SU-DHL-6 (cell line): Measurements from ENCODE around the gene IL1A.

Source experiments
- H2AFZ ChIP-seq: fragments of 200-600 bp; sonication (generic); 2 replicates; pipeline ENCODE4 v1.6.1; 2014; ENCODE audit warnings: low read depth, mild to moderate bottlenecking, moderate library complexity, mixed read lengths, antibody characterized with exemption, low read length; ENCODE audit not compliant: severe bottlenecking
- H3F3A ChIP-seq: fragments of 200-600 bp; shearing (Covaris generic); 2 replicates; pipeline ENCODE4 v1.6.0; 2016; ENCODE audit warnings: antibody characterized with exemption, mild to moderate bottlenecking; ENCODE audit not compliant: insufficient read depth
- H3K27ac ChIP-seq: fragments of 200-600 bp; sonication (generic); 2 replicates; pipeline ENCODE4 v1.5.1; 2016; ENCODE audit warnings: low read depth, mild to moderate bottlenecking, low read length, moderate library complexity, mixed read lengths
- H3K27me3 ChIP-seq: fragments of 200-600 bp; sonication (generic), shearing (Covaris generic); 2 replicates; pipeline ENCODE4 v1.6.0; 2014; ENCODE audit warnings: mild to moderate bottlenecking, low read length
- H3K36me3 ChIP-seq: fragments of 200-600 bp; sonication (generic); 2 replicates; pipeline ENCODE4 v1.6.1; 2014; ENCODE audit warnings: mild to moderate bottlenecking, low read length, mixed read lengths
- H3K4me2 ChIP-seq: fragments of 300-600, 200-600 bp; shearing (Covaris generic), sonication (generic); 2 replicates; pipeline ENCODE4 v1.6.0; 2014; ENCODE audit warnings: low read length, low read depth, mild to moderate bottlenecking; ENCODE audit not compliant: poor library complexity, severe bottlenecking
- H3K4me3 ChIP-seq: fragments of 200-600 bp; sonication (generic); 2 replicates; pipeline ENCODE4 v1.5.1; 2014; ENCODE audit warnings: antibody characterized with exemption, low read length, mild to moderate bottlenecking, mixed read lengths; ENCODE audit not compliant: insufficient read depth, poor library complexity, severe bottlenecking
- H3K79me2 ChIP-seq: fragments of 200-600 bp; sonication (generic); 2 replicates; pipeline ENCODE4 v1.6.1; 2014; ENCODE audit warnings: mild to moderate bottlenecking, low read length, moderate library complexity; ENCODE audit not compliant: insufficient read depth
- H3K9ac ChIP-seq: fragments of 200-600 bp; sonication (generic); 2 replicates; pipeline ENCODE4 v1.7.0; 2014; ENCODE audit warnings: mild to moderate bottlenecking, low read length
- H3K9me2 ChIP-seq: fragments of 200-600 bp; sonication (generic); replicated peaks from 2 replicates; pipeline ENCODE4 v1.6.1; 2014; ENCODE audit warnings: low read length; ENCODE audit not compliant: insufficient read depth
- H3K9me3 ChIP-seq: fragments of 200-600 bp; sonication (generic); 2 replicates; pipeline ENCODE4 v1.6.1; 2014; ENCODE audit warnings: low read length, mixed read lengths; ENCODE audit not compliant: insufficient read depth
- H4K20me1 ChIP-seq: fragments of 200-600 bp; sonication (generic); 2 replicates; pipeline ENCODE4 v1.6.1; 2014; ENCODE audit warnings: low read depth, mild to moderate bottlenecking, antibody characterized with exemption, low read length, moderate library complexity, mixed read lengths
- EZH2phosphoT487 ChIP-seq: fragments of 200-600 bp; sonication (generic), shearing (Covaris generic); conservative IDR thresholded peaks from 2 replicates; pipeline ENCODE4 v1.6.1; 2018; ENCODE audit warnings: mild to moderate bottlenecking, antibody characterized with exemption, low read length, moderate library complexity, mixed read lengths
- TF ChIP-seq, protein P1 (sequence below): fragments of 200-600 bp; sonication (generic); IDR thresholded peaks from one replicate; pipeline ENCODE4 v1.5.1; 2017; ENCODE audit warnings: antibody characterized with exemption, mild to moderate bottlenecking, low read length, moderate library complexity; ENCODE audit not compliant: insufficient read depth, poor library complexity, severe bottlenecking

Gene IL1A

GRCh38 chr2:112726487-112727190, 57.7 kb downstream of the IL1A start:
- Histone ChIP-seq H3K9ac (no peak overlapping the region), H3K27me3 (no peaks in the 10 kb centered on the region)
- TF ChIP-seq, protein P1, sequence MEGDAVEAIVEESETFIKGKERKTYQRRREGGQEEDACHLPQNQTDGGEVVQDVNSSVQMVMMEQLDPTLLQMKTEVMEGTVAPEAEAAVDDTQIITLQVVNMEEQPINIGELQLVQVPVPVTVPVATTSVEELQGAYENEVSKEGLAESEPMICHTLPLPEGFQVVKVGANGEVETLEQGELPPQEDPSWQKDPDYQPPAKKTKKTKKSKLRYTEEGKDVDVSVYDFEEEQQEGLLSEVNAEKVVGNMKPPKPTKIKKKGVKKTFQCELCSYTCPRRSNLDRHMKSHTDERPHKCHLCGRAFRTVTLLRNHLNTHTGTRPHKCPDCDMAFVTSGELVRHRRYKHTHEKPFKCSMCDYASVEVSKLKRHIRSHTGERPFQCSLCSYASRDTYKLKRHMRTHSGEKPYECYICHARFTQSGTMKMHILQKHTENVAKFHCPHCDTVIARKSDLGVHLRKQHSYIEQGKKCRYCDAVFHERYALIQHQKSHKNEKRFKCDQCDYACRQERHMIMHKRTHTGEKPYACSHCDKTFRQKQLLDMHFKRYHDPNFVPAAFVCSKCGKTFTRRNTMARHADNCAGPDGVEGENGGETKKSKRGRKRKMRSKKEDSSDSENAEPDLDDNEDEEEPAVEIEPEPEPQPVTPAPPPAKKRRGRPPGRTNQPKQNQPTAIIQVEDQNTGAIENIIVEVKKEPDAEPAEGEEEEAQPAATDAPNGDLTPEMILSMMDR, result peak; percentile 94
- no peak for TF ChIP-seq EZH2phosphoT487

GRCh38 chr2:112725545-112726457, 58.5 kb downstream of the IL1A start:
- H3K4me3 ChIP-seq, result no peak overlapping the region
- H3K9ac ChIP-seq, result no peak overlapping the region
- H3K27ac ChIP-seq, result no peak overlapping the region
- no peaks in the 10 kb centered on the region for H3K27me3 ChIP-seq
- no peaks in the 10 kb centered on the region for H3K79me2 ChIP-seq
- no peaks in the 10 kb centered on the region for H3K9me2 ChIP-seq
- H3K36me3 ChIP-seq, result no peaks in the 10 kb centered on the region
- H3K9me3 ChIP-seq, result no peaks in the 10 kb centered on the region
- no peaks in the 10 kb centered on the region for H3F3A ChIP-seq
- no peaks in the 10 kb centered on the region for H4K20me1 ChIP-seq
- no peak overlapping the region for H2AFZ ChIP-seq
- no peak for TF ChIP-seq EZH2phosphoT487
- TF ChIP-seq, protein P1, result no peak
- H3K4me2 ChIP-seq, result no peak overlapping the region

More at GRCh38 chr2:112726487-112727190, 57.7 kb downstream of the IL1A start:
- H3F3A ChIP-seq, result no peaks in the 10 kb centered on the region
- H4K20me1 ChIP-seq, result no peaks in the 10 kb centered on the region
- H3K27ac ChIP-seq, result no peak overlapping the region
- no peak overlapping the region for H3K4me2 ChIP-seq
- no peaks in the 10 kb centered on the region for H3K79me2 ChIP-seq
- no peaks in the 10 kb centered on the region for H3K9me3 ChIP-seq
- H2AFZ ChIP-seq, result peak overlapping the region; percentile 42
- H3K36me3 ChIP-seq, result no peaks in the 10 kb centered on the region
- H3K4me3 ChIP-seq, result no peak overlapping the region
- H3K9me2 ChIP-seq, result no peaks in the 10 kb centered on the region

- Histone ChIP-seq H3F3A (no peaks in the 10 kb centered on the region), H3K9me2 (no peaks in the 10 kb centered on the region), H2AFZ (no peak overlapping the region), H3K27ac (no peak overlapping the region), H3K27me3 (no peaks in the 10 kb centered on the region), H3K9ac (no peak overlapping the region), H4K20me1 (no peaks in the 10 kb centered on the region), H3K4me3 (no peak overlapping the region), H3K9me3 (no peaks in the 10 kb centered on the region), H3K36me3 (no peaks in the 10 kb centered on the region), H3K79me2 (no peaks in the 10 kb centered on the region), H3K4me2 (no peak overlapping the region)
- TF ChIP-seq, protein P1, result peak; percentile 18
- no peak for TF ChIP-seq EZH2phosphoT487
These were observed 59.4 kb downstream of the IL1A start for GRCh38 chr2:112724591-112725525.
